ENCODE measurements around the gene CCNY. TPM values are rescaled to one million over a fixed set of nuclear protein-coding genes. Genes with fewer than 3 reads are reported as not detected.

CCNY gene
- total RNA-seq, 1 donor from 2014 or later = 81.1 TPM

- Histone ChIP-seq H3K27ac (replicated peaks) (peak overlapping the region; percentile 71), H3K9me3 (replicated peaks) (no peaks in the 10 kb centered on the region), H3K36me3 (peaks cover 39% of the 10 kb centered on the region), H3K4me3 (no peak overlapping the region), H3K4me1 (peaks cover 66% of the 10 kb centered on the region), H3K27me3 (ENCODE audit: low read depth) (no peaks in the 10 kb centered on the region)
- TF ChIP-seq CTCF (IDR thresholded peaks at IDR 0.05; ENCODE audit: borderline replicate concordance) = no peak
- DNase-seq = peak; percentile 24
- intact Hi-C loops (cut with micrococcal nuclease) = loop anchor here (10.0 kb wide), 1 partner anchor 230 kb away; the partner anchor contains the start of gene CCNY
These were observed 228.1 kb downstream of the CCNY start for GRCh38 chr10:35564341-35564968.

GRCh38 chr10:35565602-35566081, 229.3 kb downstream of the CCNY start:
- peaks cover 38% of the 10 kb centered on the region for H3K36me3 ChIP-seq
- DNase-seq = peak; percentile 29
- no peaks in the 10 kb centered on the region for H3K9me3 ChIP-seq (replicated peaks)
- H3K27me3 ChIP-seq (ENCODE audit: low read depth) = no peaks in the 10 kb centered on the region
- peaks cover 69% of the 10 kb centered on the region for H3K4me1 ChIP-seq
- H3K4me3 ChIP-seq = no peak overlapping the region
- peak overlapping the region; percentile 71 for H3K27ac ChIP-seq (replicated peaks)
- intact Hi-C loops (cut with micrococcal nuclease) = loop anchor here (10.0 kb wide), 1 partner anchor 231 kb away; the partner anchor contains the start of gene CCNY
- no peak for TF ChIP-seq CTCF (IDR thresholded peaks at IDR 0.05; ENCODE audit: borderline replicate concordance)

- Histone ChIP-seq H3K4me1 (peaks cover 52% of the 10 kb centered on the region), H3K36me3 (peaks cover 40% of the 10 kb centered on the region), H3K27ac (replicated peaks) (no peak overlapping the region), H3K9me3 (replicated peaks) (no peaks in the 10 kb centered on the region), H3K4me3 (no peak overlapping the region), H3K27me3 (ENCODE audit: low read depth) (no peaks in the 10 kb centered on the region)
- no peak for DNase-seq
- TF ChIP-seq CTCF (IDR thresholded peaks at IDR 0.05; ENCODE audit: borderline replicate concordance) = no peak
- intact Hi-C loops (cut with micrococcal nuclease) = loop anchor here (10.0 kb wide), 1 partner anchor 233 kb away; the partner anchor contains the start of gene CCNY
These were observed 231.6 kb downstream of the CCNY start for GRCh38 chr10:35567951-35568350.

GRCh38 chr10:35568483-35569015, 232.2 kb downstream of the CCNY start:
- no peak for DNase-seq

More at GRCh38 chr10:35568483-35569015, 232.2 kb downstream of the CCNY start:
- Histone ChIP-seq H3K27me3 (ENCODE audit: low read depth) (no peaks in the 10 kb centered on the region), H3K27ac (replicated peaks) (no peak overlapping the region), H3K4me1 (peaks cover 46% of the 10 kb centered on the region), H3K4me3 (no peak overlapping the region), H3K9me3 (replicated peaks) (no peaks in the 10 kb centered on the region), H3K36me3 (peaks cover 46% of the 10 kb centered on the region)
- TF ChIP-seq CTCF (IDR thresholded peaks at IDR 0.05; ENCODE audit: borderline replicate concordance) = no peak
- intact Hi-C loops (cut with micrococcal nuclease) = loop anchor here (10.0 kb wide), 1 partner anchor 234 kb away; the partner anchor contains the start of gene CCNY

Measured in left ventricle myocardium inferior (tissue), 1 donor.